Activated naive CD4-positive, alpha-beta T cell treated with anti-CD3 and anti-CD28 coated beads, Interleukin-2, amount 50 U/mL, for 72 hours (primary cell): ENCODE data around the gene CNR2. TPM values are rescaled to one million over a fixed set of nuclear protein-coding genes. Genes with fewer than 3 reads are reported as not detected.
A peak's percentile ranks its signal among the peaks of the same experiment; 100 is the strongest.

ENCODE experiments used
- ATAC-seq, 2 donors: fragments of 150-1000 bp; cut with Tn5 transposase; 2 replicates each; pipeline ENCODE4 v1.10.0; 2021; ENCODE audit warnings: mild to moderate bottlenecking in 2 of 2, moderate library complexity in 2 of 2
- DNase-seq, 2 donors: peaks; one replicate each; pipeline ENCODE4 v3.0.0; 2021 to 2022; ENCODE audit warnings: low spot score in 2 of 2
- H3K27ac Mint-ChIP-seq, 2 donors: one replicate each; pipeline ENCODE4 v1.8.0; 2022; ENCODE audit warnings: mild to moderate bottlenecking in 2 of 2, mixed read lengths in 2 of 2
- H3K36me3 Mint-ChIP-seq, 2 donors: one replicate each; pipeline ENCODE4 v1.8.0; 2022; ENCODE audit warnings: mixed read lengths in 2 of 2
- H3K9me3 Mint-ChIP-seq, 2 donors: one replicate each; pipeline ENCODE4 v1.8.0; 2022; ENCODE audit warnings: mixed read lengths in 2 of 2
- total RNA-seq, 2 donors: library from RNA; stranded (reverse); gene quantifications; one replicate each; pipeline ENCODE4 v1.2.3, GENCODE V29; 2022

Gene CNR2
- total RNA-seq, 2 donors from 2014 or later, result 0.05 TPM; not detected in 1

GRCh38 chr1:23825762-23826522, 87.2 kb downstream of the CNR2 start:
- Mint-ChIP-seq H3K9me3 (no peaks in the 10 kb centered on the region), H3K27ac (peak overlapping the region; percentile 96 to 98), H3K36me3 (peaks cover 7 to 8% of the 10 kb centered on the region in 2 donors)
- DNase-seq (no peak), ATAC-seq (peak; percentile 33 to 57)

GRCh38 chr1:23825076-23825761, 87.9 kb downstream of the CNR2 start, which contains the start of gene HMGCL:
TSS of gene HMGCL (minus strand) at chr1:23825429. CDS start at chr1:23825415, 14 bp downstream.
- Mint-ChIP-seq H3K9me3 (no peaks in the 10 kb centered on the region), H3K27ac (peak within 1 kb of the TSS; percentile 96 to 98), H3K36me3 (peaks cover 7 to 8% of the 10 kb centered on the region in 2 donors)
- DNase-seq, result peak; percentile 82 to 84
- peak; percentile 96 to 97 for ATAC-seq

GRCh38 chr1:23824711-23825075, 88.5 kb downstream of the CNR2 start:
- ATAC-seq (no peak), DNase-seq (no peak)
- Mint-ChIP-seq H3K27ac (peak overlapping the region; percentile 96 to 98), H3K9me3 (no peaks in the 10 kb centered on the region), H3K36me3 (peaks cover 7 to 8% of the 10 kb centered on the region in 2 donors)

GRCh38 chr1:23823767-23824166, 89.4 kb downstream of the CNR2 start:
- DNase-seq, result no peak
- peak overlapping the region; percentile 84 to 98 for H3K27ac Mint-ChIP-seq
- ATAC-seq, result no peak
- peaks cover 7 to 8% of the 10 kb centered on the region in 2 donors for H3K36me3 Mint-ChIP-seq
- H3K9me3 Mint-ChIP-seq, result no peaks in the 10 kb centered on the region

Other genes starting within 250 kb of the CNR2 start
- gene RPL11, start 221.6 kb downstream of the CNR2 start, total RNA-seq, result 1,000 to 10,000 TPM; 1,409 to 1,417 TPM
- 10 to 100 TPM; 30.9 to 33.4 TPM for gene ELOA, start 169.9 kb downstream of the CNR2 start, total RNA-seq
- 10 to 100 TPM; 68.6 to 94.7 TPM for gene PITHD1, start 134.9 kb downstream of the CNR2 start, total RNA-seq
- 10 to 100 TPM; 73.6 to 78.1 TPM for gene LYPLA2, start 122.2 kb downstream of the CNR2 start, total RNA-seq
- 10 to 100 TPM; 43.6 to 53.2 TPM for gene GALE, start 112.6 kb downstream of the CNR2 start, total RNA-seq
- gene HMGCL, start 87.9 kb downstream of the CNR2 start, total RNA-seq, result 10 to 100 TPM; 29.0 to 45.3 TPM
- gene FUCA1, start 45.1 kb downstream of the CNR2 start, total RNA-seq, result 1 to 10 TPM; 4.3 to 6.4 TPM
- gene PNRC2, start 46.5 kb upstream of the CNR2 start, total RNA-seq, result 100 to 1,000 TPM; 121 to 137 TPM
- 100 to 1,000 TPM; 202 to 226 TPM for gene SRSF10, start 67.0 kb upstream of the CNR2 start, total RNA-seq
- gene MYOM3, start 198.8 kb upstream of the CNR2 start, total RNA-seq, result not detected
- gene IL22RA1, start 229.8 kb upstream of the CNR2 start, total RNA-seq, result not detected